ENCODE results near the gene LEFTY2.

DNA sequence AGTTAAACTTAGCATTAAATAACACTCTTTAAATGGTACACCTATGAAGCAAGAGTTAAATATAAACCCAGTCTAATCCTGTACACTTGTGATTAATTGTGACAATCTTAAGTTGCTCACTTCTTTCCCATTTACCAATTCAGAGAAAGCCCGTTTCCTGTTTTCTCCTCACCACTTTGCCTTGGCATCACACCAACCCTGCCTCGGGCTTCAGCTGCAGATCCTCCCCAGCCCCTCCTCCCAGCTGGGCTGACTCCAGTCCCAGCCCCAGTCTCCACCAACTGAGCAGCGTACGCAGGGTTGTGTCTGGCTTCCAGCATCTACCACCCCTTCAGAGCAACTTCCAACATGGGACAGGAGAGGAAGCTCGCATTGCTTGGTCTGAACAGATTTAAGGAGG lies 21.1 kb downstream of the LEFTY2 start:
- TF ChIP-seq CHD2 (IDR thresholded peaks at IDR 0.05; ENCODE audit: low read length, partially characterized antibody) (no peak), JUN (IDR thresholded peaks at IDR 0.05) (no peak), RNF2 (IDR thresholded peaks at IDR 0.05; ENCODE audit: borderline replicate concordance, low read depth) (no peak), CEBPB (IDR thresholded peaks at IDR 0.05) (no peak), POLR2A (IDR thresholded peaks at IDR 0.05; ENCODE audit: low read length) (no peak), ZFP36 (IDR thresholded peaks at IDR 0.05; ENCODE audit: borderline replicate concordance, partially characterized antibody) (no peak), MAFK (IDR thresholded peaks at IDR 0.05; ENCODE audit: partially characterized antibody) (no peak), RAD21 (conservative IDR thresholded peaks at IDR 0.05 in 1 of 2, IDR thresholded peaks at IDR 0.05 in 1 of 2) (no peak), MAZ (IDR thresholded peaks at IDR 0.05; ENCODE audit: borderline replicate concordance, low read depth, low read length) (no peak)
- TF ChIP-seq, protein P1, sequence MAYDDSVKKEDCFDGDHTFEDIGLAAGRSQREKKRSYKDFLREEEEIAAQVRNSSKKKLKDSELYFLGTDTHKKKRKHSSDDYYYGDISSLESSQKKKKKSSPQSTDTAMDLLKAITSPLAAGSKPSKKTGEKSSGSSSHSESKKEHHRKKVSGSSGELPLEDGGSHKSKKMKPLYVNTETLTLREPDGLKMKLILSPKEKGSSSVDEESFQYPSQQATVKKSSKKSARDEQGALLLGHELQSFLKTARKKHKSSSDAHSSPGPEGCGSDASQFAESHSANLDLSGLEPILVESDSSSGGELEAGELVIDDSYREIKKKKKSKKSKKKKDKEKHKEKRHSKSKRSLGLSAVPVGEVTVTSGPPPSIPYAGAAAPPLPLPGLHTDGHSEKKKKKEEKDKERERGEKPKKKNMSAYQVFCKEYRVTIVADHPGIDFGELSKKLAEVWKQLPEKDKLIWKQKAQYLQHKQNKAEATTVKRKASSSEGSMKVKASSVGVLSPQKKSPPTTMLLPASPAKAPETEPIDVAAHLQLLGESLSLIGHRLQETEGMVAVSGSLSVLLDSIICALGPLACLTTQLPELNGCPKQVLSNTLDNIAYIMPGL (CRISPR knock-in tag; IDR thresholded peaks at IDR 0.05; ENCODE audit: borderline replicate concordance) = no peak
- TF ChIP-seq, protein P2, sequence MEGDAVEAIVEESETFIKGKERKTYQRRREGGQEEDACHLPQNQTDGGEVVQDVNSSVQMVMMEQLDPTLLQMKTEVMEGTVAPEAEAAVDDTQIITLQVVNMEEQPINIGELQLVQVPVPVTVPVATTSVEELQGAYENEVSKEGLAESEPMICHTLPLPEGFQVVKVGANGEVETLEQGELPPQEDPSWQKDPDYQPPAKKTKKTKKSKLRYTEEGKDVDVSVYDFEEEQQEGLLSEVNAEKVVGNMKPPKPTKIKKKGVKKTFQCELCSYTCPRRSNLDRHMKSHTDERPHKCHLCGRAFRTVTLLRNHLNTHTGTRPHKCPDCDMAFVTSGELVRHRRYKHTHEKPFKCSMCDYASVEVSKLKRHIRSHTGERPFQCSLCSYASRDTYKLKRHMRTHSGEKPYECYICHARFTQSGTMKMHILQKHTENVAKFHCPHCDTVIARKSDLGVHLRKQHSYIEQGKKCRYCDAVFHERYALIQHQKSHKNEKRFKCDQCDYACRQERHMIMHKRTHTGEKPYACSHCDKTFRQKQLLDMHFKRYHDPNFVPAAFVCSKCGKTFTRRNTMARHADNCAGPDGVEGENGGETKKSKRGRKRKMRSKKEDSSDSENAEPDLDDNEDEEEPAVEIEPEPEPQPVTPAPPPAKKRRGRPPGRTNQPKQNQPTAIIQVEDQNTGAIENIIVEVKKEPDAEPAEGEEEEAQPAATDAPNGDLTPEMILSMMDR (IDR thresholded peaks at IDR 0.05) = no peak
- TF ChIP-seq, protein P3, sequence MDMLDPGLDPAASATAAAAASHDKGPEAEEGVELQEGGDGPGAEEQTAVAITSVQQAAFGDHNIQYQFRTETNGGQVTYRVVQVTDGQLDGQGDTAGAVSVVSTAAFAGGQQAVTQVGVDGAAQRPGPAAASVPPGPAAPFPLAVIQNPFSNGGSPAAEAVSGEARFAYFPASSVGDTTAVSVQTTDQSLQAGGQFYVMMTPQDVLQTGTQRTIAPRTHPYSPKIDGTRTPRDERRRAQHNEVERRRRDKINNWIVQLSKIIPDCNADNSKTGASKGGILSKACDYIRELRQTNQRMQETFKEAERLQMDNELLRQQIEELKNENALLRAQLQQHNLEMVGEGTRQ (IDR thresholded peaks at IDR 0.05) = no peak

Data from A549 (cell line).